Naive B cell (primary cell): ENCODE measurements around the gene ZDHHC21. TPM values are rescaled to one million over a fixed set of nuclear protein-coding genes. Genes with fewer than 3 reads are reported as not detected.
A peak's percentile ranks its signal among the peaks of the same experiment; 100 is the strongest.
"Not testable (repeated sequence)": the region's sequence is repeated elsewhere in the genome, so short reads cannot be mapped to it uniquely, and the experiment has no call there.

Source experiments
- ATAC-seq, 2 donors: fragments of 150-1000 bp; cut with Tn5 transposase; 2 replicates each; pipeline ENCODE4 v1.10.0; 2021; ENCODE audit warnings: low read depth in 2 of 2, mild to moderate bottlenecking in 2 of 2, moderate library complexity in 2 of 2
- DNase-seq: peaks from one replicate; pipeline ENCODE4 v3.0.0; 2022
- H3K27ac Mint-ChIP-seq, 6 donors: one replicate each; pipeline ENCODE4 v1.8.0; 2020 to 2022; ENCODE audit warnings: mild to moderate bottlenecking in 6 of 6, mixed read lengths in 6 of 6, moderate library complexity in 5 of 6, inconsistent platforms in 2 of 6
- H3K27me3 Mint-ChIP-seq, 3 donors: one replicate each; pipeline ENCODE4 v1.8.0; 2021 to 2022; ENCODE audit warnings: mixed read lengths in 3 of 3, mild to moderate bottlenecking in 1 of 3
- H3K36me3 Mint-ChIP-seq, 2 donors: one replicate each; pipeline ENCODE4 v1.8.0; 2020 to 2022; ENCODE audit warnings: mixed read lengths in 2 of 2, inconsistent platforms in 1 of 2, mild to moderate bottlenecking in 1 of 2
- H3K4me1 Mint-ChIP-seq, 3 donors: one replicate each; pipeline ENCODE4 v1.8.0; 2020 to 2022; ENCODE audit warnings: mixed read lengths in 3 of 3, inconsistent platforms in 1 of 3, mild to moderate bottlenecking in 1 of 3, moderate library complexity in 1 of 3
- H3K4me3 Mint-ChIP-seq, 8 donors: one replicate each; pipeline ENCODE4 v1.8.0; 2020 to 2022; ENCODE audit warnings: mild to moderate bottlenecking in 8 of 8, mixed read lengths in 8 of 8, moderate library complexity in 8 of 8, inconsistent platforms in 2 of 8
- H3K9me3 Mint-ChIP-seq, 7 donors: one replicate each; pipeline ENCODE4 v1.8.0; 2020 to 2022; ENCODE audit warnings: mixed read lengths in 7 of 7, mild to moderate bottlenecking in 5 of 7, inconsistent platforms in 2 of 7, moderate library complexity in 1 of 7
- polyA plus RNA-seq, 6 donors: library from polyadenylated mRNA; unstranded; fragments of 300-500 nt; fragmentation: Illumina TruSeq; gene quantifications; one replicate each; pipeline ENCODE4 v1.2.3, GENCODE V29; 2021; ENCODE audit warnings: low read depth in 6 of 6

ZDHHC21 gene
- polyA plus RNA-seq, 6 donors from 2014 or later, result 1.7 to 3.8 (median 3.2) TPM

DNA sequence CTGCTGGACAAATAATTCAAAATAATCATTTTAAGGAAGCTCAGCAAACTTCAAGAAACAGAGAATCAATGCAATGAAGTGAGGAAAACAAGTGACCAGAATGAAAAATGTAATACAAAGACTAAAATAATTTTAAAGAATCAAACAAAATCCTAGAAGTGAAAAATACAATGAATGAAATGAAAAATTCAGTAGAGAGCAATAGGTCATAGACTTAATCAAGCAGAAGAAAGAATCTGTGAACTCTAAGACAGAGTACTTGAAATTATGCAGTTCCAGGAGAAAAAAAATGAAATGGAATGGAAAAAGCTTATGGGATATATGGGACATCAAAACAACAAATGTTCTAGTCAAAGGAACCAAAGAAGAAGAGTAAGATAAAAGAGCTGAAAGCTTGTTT is 11.8 kb upstream of the ZDHHC21 start:
- Mint-ChIP-seq H3K4me3 (no peak overlapping the region), H3K9me3 (peaks cover 4 to 30% (median 24%) of the 10 kb centered on the region in 7 donors), H3K27me3 (peaks cover 14 to 37% (median 21%) of the 10 kb centered on the region in 3 donors), H3K36me3 (peaks cover 2 to 16% of the 10 kb centered on the region in 2 donors), H3K27ac (no peak overlapping the region), H3K4me1 (peaks cover 11 to 12% (median 12%) of the 10 kb centered on the region in 3 donors)
- ATAC-seq (no peak), DNase-seq (no peak)

- DNase-seq, result no peak
- no peak for ATAC-seq
- H3K4me3 Mint-ChIP-seq, result no peak overlapping the region
- peaks cover 0 to 8% of the 10 kb centered on the region in 2 donors for H3K36me3 Mint-ChIP-seq
- peaks cover 10 to 31% (median 19%) of the 10 kb centered on the region in 3 donors for H3K27me3 Mint-ChIP-seq
- peaks cover 4 to 30% (median 24%) of the 10 kb centered on the region in 7 donors for H3K9me3 Mint-ChIP-seq
- H3K27ac Mint-ChIP-seq, result no peak overlapping the region
- peaks cover 11 to 12% (median 12%) of the 10 kb centered on the region in 3 donors for H3K4me1 Mint-ChIP-seq
Observed at GRCh38 chr9:14704281-14704680, 11.0 kb upstream of the ZDHHC21 start.

DNA sequence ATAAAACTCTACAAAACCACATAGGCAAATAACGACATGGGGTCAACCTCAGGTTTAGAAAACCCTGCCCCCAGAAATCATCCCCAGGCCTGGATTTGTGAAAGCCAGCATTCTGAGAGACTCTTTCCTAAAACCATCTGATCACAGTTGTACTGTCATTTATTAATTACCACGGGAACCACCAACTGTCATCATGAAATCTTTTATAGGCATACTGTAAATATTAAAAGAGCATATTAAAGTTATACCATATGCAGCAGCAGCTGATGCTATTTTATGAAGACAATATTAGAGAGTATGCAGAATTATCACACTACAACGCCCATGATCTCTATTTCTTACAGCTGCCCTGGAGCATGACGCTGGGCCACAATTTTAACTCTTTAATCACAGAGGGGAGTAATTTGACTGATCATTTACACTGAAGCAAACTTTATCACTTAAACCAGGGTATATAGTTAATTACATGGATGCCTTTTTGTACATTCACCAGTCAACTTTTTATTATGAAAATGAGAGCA is 9.0 kb upstream of the ZDHHC21 start:
- Mint-ChIP-seq H3K27me3 (peaks cover 6 to 21% (median 8%) of the 10 kb centered on the region in 3 donors), H3K4me3 (no peak overlapping the region), H3K4me1 (peaks cover 11 to 12% (median 12%) of the 10 kb centered on the region in 3 donors), H3K27ac (no peak overlapping the region), H3K36me3 (peaks cover 0 to 4% of the 10 kb centered on the region in 2 donors), H3K9me3 (peaks cover 4 to 30% (median 17%) of the 10 kb centered on the region in 7 donors)
- DNase-seq, result no peak
- no peak for ATAC-seq

- H3K4me3 Mint-ChIP-seq, result peak overlapping the region; percentile 89 to 99 (median 96)
- peaks cover 46 to 53% (median 46%) of the 10 kb centered on the region in 3 donors for H3K4me1 Mint-ChIP-seq
- H3K9me3 Mint-ChIP-seq, result no peaks in the 10 kb centered on the region
- DNase-seq, result no peak
- H3K27ac Mint-ChIP-seq, result peak overlapping the region; percentile 63 to 96 (median 86)
- peaks cover 4 to 14% (median 12%) of the 10 kb centered on the region in 3 donors for H3K27me3 Mint-ChIP-seq
- ATAC-seq, result peak; percentile 55 to 58
- H3K36me3 Mint-ChIP-seq, result peaks cover 0 to 4% of the 10 kb centered on the region in 2 donors
Observed at GRCh38 chr9:14692470-14693250, 572 bp downstream of the ZDHHC21 start.

DNA sequence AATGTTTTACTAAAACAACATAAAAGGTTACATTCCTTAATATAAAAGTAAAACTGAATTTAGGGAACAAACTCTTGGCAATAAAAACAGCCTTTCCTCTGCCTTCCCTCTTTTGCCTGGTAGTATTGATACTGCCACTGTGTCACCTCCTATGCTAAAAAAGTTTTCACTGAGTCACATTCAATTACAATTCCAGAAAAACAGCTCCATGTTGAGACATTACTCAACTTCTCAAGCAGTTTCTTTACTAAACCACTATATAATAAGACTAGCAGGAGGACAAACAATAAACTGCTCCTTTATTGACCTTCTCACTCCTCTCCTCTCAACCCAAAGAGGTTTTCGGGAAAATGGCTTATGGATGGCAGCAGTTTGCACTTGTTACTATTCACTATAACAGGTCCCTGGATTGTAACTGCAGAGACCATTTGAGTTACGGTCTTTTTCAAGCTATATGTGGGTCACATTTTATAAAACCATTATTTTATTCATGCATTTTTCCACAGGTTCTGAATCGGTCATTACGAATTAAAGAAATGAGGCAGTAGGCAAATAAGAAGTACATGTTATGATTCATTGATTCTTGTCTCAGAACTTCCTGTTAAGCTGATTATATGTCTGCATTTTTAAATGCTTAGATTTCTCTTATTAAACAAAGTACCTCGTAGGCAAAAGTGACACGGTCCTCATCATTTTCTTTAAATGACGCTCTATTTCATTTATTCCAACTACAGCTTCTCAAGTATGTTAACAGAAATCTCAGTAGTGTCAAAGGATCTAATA is 2.1 kb downstream of the ZDHHC21 start:
- no peaks in the 10 kb centered on the region for H3K9me3 Mint-ChIP-seq
- ATAC-seq (no peak), DNase-seq (no peak)
- H3K4me1 Mint-ChIP-seq, result peaks cover 46 to 54% (median 53%) of the 10 kb centered on the region in 3 donors
- H3K36me3 Mint-ChIP-seq, result peaks cover 0 to 4% of the 10 kb centered on the region in 2 donors
- peaks cover 0 to under 1% (median 0%) of the 10 kb centered on the region in 3 donors for H3K27me3 Mint-ChIP-seq
- H3K27ac Mint-ChIP-seq, result peak overlapping the region in 3 of 6 donors; percentile 2 to 68 (median 16)
- peak overlapping the region; percentile 26 to 99 (median 66) for H3K4me3 Mint-ChIP-seq

DNA sequence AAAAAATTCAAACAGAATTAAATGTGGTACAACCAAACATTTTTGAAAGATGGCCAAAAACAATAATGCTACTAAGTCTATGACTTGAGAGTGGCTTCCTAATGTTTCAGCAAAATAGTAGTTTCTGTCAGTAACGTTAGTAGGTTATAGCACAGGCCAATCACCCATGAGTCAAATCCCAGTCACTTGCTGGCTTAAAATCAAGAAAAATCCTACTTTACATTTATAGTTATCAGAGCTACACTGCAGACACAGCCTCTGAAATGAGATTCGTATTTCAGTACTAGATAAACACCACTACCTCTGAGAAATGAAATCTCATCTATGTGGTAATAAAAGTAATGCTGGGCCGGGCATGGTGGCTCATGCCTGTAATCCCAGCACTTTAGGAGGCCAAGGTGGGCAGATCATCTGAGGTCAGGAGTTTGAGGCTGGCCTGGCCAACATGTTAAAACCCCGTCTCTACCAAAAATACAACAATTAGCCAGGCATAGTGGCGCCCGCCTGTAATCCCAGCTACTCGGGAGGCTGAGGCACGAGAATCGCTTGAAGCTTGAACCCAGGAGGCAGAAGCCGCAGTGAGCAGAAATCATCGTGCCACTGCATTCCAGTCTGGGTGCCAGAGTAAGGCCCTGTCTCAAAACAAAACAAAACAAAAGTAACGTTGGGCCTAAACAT is 6.1 kb downstream of the ZDHHC21 start:
- Mint-ChIP-seq H3K36me3 (peaks cover 10 to 11% of the 10 kb centered on the region in 2 donors), H3K4me1 (peaks cover 38 to 53% (median 46%) of the 10 kb centered on the region in 3 donors), H3K4me3 (peak overlapping the region in 2 of 8 donors; percentile 30 to 42), H3K27ac (peak overlapping the region; percentile 30 to 97 (median 71)), H3K9me3 (no peaks in the 10 kb centered on the region), H3K27me3 (no peaks in the 10 kb centered on the region)
- DNase-seq (no peak), ATAC-seq (no peak)

DNA sequence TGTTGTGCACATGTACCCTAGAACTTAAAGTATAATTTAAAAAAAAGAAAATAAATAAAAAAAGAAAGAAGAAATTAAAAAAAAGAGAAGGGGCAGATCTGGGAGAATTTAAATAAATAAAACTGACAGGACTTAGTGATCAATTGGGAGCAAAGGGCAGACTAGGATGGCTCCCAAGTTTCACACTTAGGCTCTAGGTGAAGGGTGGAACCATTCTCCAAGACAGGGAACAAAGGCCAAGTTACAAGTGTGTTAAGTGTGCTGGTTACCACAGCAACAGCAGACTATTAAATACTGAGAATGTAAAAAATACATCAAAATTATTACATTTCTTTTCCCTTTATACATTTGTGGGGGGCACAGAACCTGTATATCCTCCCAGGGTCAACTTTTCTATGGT is 7.1 kb downstream of the ZDHHC21 start:
- DNase-seq (no peak), ATAC-seq (no peak)
- Mint-ChIP-seq H3K4me1 (peaks cover 31 to 50% (median 37%) of the 10 kb centered on the region in 3 donors), H3K36me3 (peaks cover 10 to 11% of the 10 kb centered on the region in 2 donors), H3K4me3 (no peak overlapping the region), H3K27me3 (no peaks in the 10 kb centered on the region), H3K9me3 (no peaks in the 10 kb centered on the region), H3K27ac (peak overlapping the region in 2 of 6 donors; percentile 74 to 94)

GRCh38 chr9:14682616-14683015 is 10.6 kb downstream of the ZDHHC21 start:
- not testable (repeated sequence) for H3K9me3 Mint-ChIP-seq, DNase-seq, H3K27me3 Mint-ChIP-seq, ATAC-seq, H3K36me3 Mint-ChIP-seq
- Mint-ChIP-seq H3K27ac (peak overlapping the region in 2 of 6 donors; percentile 12 to 84), H3K4me3 (peak overlapping the region in 1 of 8 donors; percentile 8), H3K4me1 (peaks cover 16 to 31% (median 24%) of the 10 kb centered on the region in 3 donors)

DNA sequence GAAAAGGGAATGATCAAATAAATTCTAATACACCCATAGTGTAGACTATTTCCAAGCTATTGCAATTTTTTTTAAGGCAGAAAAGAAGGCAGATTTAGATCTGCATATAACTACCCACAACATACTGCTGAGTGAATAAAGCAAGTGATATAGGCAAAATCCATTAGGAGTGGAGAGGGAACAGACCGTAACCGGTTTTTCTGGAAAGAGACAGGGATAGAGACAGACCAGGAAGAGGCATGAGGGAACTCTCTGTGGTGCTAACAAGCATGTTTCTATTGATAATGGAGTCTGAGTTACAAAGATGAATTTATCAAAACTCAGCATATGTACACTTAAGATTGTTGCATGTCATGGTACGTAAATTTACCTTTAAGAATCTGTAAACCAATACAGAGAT is 14.5 kb downstream of the ZDHHC21 start:
- Mint-ChIP-seq H3K27me3 (no peaks in the 10 kb centered on the region), H3K36me3 (peaks cover 10 to 17% of the 10 kb centered on the region in 2 donors), H3K27ac (peak overlapping the region in 2 of 6 donors; percentile 35 to 80), H3K4me3 (no peak overlapping the region), H3K4me1 (peaks cover 16 to 31% (median 23%) of the 10 kb centered on the region in 3 donors), H3K9me3 (no peaks in the 10 kb centered on the region)
- ATAC-seq, result no peak
- no peak for DNase-seq

DNA sequence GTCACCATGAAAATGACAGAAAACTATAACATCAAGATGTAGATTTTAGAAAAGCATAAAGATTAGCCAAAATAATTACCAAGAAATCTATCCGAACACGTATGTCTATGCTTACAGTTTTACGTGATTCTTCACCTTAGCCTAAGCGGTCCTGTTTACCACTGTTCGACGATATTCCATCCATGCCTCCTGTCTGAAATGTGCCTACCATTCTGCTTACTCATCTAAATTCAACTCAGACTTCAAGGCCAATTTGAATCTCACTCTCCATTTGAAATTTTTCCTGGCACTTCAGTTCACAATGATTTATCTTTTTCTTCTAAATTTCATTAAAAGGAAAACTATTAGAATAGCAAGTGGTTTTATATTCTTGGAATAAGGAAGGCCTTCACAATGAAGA is 15.4 kb downstream of the ZDHHC21 start:
- no peak overlapping the region for H3K27ac Mint-ChIP-seq
- peaks cover 14 to 29% (median 21%) of the 10 kb centered on the region in 3 donors for H3K4me1 Mint-ChIP-seq
- H3K27me3 Mint-ChIP-seq, result no peaks in the 10 kb centered on the region
- ATAC-seq (no peak), DNase-seq (no peak)
- H3K4me3 Mint-ChIP-seq, result no peak overlapping the region
- H3K36me3 Mint-ChIP-seq, result peaks cover 10 to 15% of the 10 kb centered on the region in 2 donors
- H3K9me3 Mint-ChIP-seq, result no peaks in the 10 kb centered on the region

- ATAC-seq (no peak), DNase-seq (no peak)
- Mint-ChIP-seq H3K27ac (peak overlapping the region in 2 of 6 donors; percentile 4 to 5), H3K4me1 (peaks cover 9 to 24% (median 16%) of the 10 kb centered on the region in 3 donors), H3K36me3 (peaks cover 8 to 14% of the 10 kb centered on the region in 2 donors), H3K9me3 (no peaks in the 10 kb centered on the region), H3K27me3 (no peaks in the 10 kb centered on the region), H3K4me3 (no peak overlapping the region)
Observed at GRCh38 chr9:14677396-14677795, 15.8 kb downstream of the ZDHHC21 start.

DNA sequence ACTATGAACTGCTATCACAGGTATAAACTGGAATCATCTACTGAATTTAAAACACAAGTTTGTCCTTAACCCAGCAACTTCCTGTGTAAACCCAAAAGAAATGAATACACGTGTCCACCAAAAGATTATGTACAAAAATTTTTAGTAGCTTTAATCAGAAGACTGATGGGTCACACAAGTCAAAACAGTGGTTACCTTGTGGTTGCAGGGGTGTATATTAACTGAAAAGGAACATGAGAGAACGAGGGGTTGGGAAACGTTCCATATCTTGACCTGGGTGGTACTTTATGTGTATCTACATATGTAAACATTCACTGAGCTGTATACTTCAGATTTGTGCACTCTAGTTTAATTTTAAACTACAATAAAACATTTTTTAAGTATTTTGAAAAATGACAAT is 18.6 kb downstream of the ZDHHC21 start:
- peaks cover 15 to 20% of the 10 kb centered on the region in 2 donors for H3K36me3 Mint-ChIP-seq
- no peaks in the 10 kb centered on the region for H3K9me3 Mint-ChIP-seq
- no peak overlapping the region for H3K27ac Mint-ChIP-seq
- H3K4me1 Mint-ChIP-seq, result peaks cover 0 to 11% (median 11%) of the 10 kb centered on the region in 3 donors
- DNase-seq (no peak), ATAC-seq (no peak)
- no peak overlapping the region for H3K4me3 Mint-ChIP-seq
- H3K27me3 Mint-ChIP-seq, result no peaks in the 10 kb centered on the region

DNA sequence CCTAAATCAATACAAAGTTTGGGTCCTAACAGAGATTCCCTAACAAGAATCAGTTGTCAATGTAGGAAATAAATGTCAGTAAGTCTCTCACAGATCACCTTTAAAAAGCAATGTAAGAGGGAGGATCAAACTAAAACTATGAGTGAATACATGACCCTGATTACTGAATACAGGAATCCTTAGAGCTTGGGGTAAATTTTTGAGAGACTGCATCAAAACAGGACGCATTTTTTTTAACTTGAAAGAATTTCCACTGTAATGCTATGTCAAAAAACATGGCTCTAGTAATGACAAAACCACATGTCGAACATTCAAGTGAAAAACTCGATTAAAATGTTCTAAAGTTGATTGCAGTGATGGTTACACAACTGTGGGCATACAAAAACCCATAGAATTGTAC is 21.9 kb downstream of the ZDHHC21 start:
- Mint-ChIP-seq H3K4me3 (no peak overlapping the region), H3K27ac (no peak overlapping the region)
- DNase-seq, result no peak

More for the DNA sequence above, 21.9 kb downstream of the ZDHHC21 start:
- no peaks in the 10 kb centered on the region for H3K27me3 Mint-ChIP-seq
- ATAC-seq, result no peak
- peaks cover 15 to 16% of the 10 kb centered on the region in 2 donors for H3K36me3 Mint-ChIP-seq
- no peaks in the 10 kb centered on the region for H3K9me3 Mint-ChIP-seq
- H3K4me1 Mint-ChIP-seq, result peaks cover 0 to 7% (median 0%) of the 10 kb centered on the region in 3 donors
